Measurements from ENCODE around the gene CSH1. TPM values are rescaled to one million over a fixed set of nuclear protein-coding genes. Genes with fewer than 3 reads are reported as not detected.
"Not testable (repeated sequence)": the region's sequence is repeated elsewhere in the genome, so short reads cannot be mapped to it uniquely, and the experiment has no call there.

CSH1 gene
- total RNA-seq, 4 donors from 2014 or later = not detected

DNA sequence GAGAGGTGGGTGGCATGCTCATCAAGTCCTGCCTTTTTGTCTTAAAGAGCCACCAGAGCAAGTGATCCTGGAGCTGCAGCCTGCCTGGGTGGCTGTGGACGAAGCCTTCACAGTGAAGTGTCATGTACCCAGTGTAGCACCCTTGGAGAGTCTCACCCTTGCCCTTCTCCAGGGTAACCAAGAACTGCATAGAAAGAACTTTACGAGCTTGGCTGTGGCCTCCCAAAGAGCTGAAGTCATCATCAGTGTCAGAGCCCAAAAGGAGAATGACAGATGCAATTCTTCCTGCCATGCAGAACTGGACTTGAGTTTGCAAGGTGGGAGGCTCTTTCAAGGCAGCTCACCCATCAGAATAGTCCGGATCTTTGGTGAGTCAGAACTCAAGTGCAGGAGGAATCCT is 37.1 kb downstream of the CSH1 start:
- TF ChIP-seq, protein P1, sequence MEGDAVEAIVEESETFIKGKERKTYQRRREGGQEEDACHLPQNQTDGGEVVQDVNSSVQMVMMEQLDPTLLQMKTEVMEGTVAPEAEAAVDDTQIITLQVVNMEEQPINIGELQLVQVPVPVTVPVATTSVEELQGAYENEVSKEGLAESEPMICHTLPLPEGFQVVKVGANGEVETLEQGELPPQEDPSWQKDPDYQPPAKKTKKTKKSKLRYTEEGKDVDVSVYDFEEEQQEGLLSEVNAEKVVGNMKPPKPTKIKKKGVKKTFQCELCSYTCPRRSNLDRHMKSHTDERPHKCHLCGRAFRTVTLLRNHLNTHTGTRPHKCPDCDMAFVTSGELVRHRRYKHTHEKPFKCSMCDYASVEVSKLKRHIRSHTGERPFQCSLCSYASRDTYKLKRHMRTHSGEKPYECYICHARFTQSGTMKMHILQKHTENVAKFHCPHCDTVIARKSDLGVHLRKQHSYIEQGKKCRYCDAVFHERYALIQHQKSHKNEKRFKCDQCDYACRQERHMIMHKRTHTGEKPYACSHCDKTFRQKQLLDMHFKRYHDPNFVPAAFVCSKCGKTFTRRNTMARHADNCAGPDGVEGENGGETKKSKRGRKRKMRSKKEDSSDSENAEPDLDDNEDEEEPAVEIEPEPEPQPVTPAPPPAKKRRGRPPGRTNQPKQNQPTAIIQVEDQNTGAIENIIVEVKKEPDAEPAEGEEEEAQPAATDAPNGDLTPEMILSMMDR (IDR thresholded peaks at IDR 0.05) = no peak
- TF ChIP-seq POLR2AphosphoS5 (IDR thresholded peaks at IDR 0.05) (no peak), POLR2A (IDR thresholded peaks at IDR 0.05) (no peak), EP300 (IDR thresholded peaks at IDR 0.05) (no peak)
- Histone ChIP-seq H3K4me3 (no peak overlapping the region), H3K27ac (no peak overlapping the region), H3K9me3 (no peaks in the 10 kb centered on the region), H3K36me3 (no peaks in the 10 kb centered on the region), H3K27me3 (peaks cover 9% of the 10 kb centered on the region), H3K4me1 (no peaks in the 10 kb centered on the region)
- ATAC-seq = no peak
- 67% methylated on average over 1 of the region's 3 CpGs; no CpG with 5 or more reads in 1 of the 2 donors for WGBS, 2 donors (ENCODE audit: low coverage in 1 of 2)

DNA sequence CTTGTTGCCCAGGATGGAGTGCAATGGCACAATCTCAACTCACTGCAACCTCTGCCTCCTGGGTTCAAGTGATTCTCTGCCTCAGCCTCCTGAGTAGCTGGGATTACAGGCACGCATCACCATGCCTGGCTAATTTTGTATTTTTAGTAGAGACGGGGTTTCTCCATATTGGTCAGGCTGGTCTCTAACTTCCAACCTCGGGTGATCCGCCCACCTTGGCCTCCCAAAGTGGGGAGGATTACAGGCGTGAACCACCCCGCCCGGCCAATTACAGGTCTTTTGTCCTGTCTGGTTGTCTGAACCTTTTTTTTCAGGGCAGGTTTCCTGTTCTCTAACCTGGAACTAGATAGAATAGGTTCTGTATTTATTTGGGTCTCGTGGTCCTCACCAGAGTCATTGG is 39.9 kb downstream of the CSH1 start:
- WGBS, 2 donors (ENCODE audit: low coverage in 1 of 2) = 90 to 95% methylated on average over 7 to 8 of the region's 8 CpGs
- H3K27ac ChIP-seq, H3K36me3 ChIP-seq, ATAC-seq, H3K4me1 ChIP-seq, H3K4me3 ChIP-seq, H3K27me3 ChIP-seq, H3K9me3 ChIP-seq: not testable (repeated sequence)

DNA sequence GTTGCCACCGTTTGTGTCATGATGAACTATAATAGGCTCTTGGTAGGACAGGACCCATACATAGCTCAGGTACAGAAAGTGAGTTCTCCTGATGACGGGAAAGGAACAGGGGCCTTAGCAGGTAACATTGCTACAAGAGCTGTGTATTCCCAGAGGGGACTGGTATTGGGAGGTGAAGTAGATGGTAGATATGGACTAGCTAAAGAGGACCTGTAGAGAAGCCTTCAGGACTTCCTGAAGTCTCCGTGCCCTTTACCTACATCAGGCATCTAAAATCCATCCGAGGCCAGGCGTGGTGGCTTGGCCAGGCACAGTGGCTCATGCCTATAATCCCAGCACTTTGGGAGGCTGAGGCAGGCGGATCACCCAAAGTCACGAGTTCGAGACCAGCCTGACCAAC is 41.2 kb downstream of the CSH1 start:
- TF ChIP-seq, protein P1 (IDR thresholded peaks at IDR 0.05) = no peak
- TF ChIP-seq EP300 (IDR thresholded peaks at IDR 0.05) (no peak), POLR2A (IDR thresholded peaks at IDR 0.05) (no peak), POLR2AphosphoS5 (IDR thresholded peaks at IDR 0.05) (no peak)

DNA sequence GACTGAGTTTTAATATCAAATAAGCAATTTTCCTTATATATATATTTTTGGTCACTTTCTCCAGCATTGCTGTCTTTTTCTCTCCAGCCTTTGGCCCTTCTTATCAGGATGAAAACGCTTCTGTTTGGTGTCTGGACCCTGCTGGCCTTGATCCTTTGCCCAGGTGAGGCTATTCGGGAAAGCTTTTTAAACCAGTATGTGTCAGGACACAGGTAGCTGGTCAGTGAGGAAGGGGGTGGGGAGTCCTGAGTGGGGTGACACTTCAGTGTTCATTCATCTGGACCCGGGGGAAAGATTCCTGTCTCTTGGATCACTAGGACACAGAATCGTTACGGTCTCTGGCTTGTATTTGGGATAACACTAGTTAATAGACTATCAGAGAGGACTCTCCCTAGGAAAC is 41.7 kb downstream of the CSH1 start:
- Histone ChIP-seq H3K4me1 (no peaks in the 10 kb centered on the region), H3K4me3 (no peak overlapping the region), H3K27ac (no peak overlapping the region), H3K36me3 (no peaks in the 10 kb centered on the region), H3K9me3 (no peaks in the 10 kb centered on the region), H3K27me3 (peaks cover 4% of the 10 kb centered on the region)
- TF ChIP-seq POLR2AphosphoS5 (IDR thresholded peaks at IDR 0.05) (no peak), EP300 (IDR thresholded peaks at IDR 0.05) (no peak), POLR2A (IDR thresholded peaks at IDR 0.05) (no peak)
- TF ChIP-seq, protein P1 (IDR thresholded peaks at IDR 0.05) = no peak
- no peak for ATAC-seq
- 72 to 93% methylated on average over 3 to 4 of the region's 5 CpGs for WGBS, 2 donors (ENCODE audit: low coverage in 1 of 2)

More for the DNA sequence above, 41.2 kb downstream of the CSH1 start:
- 67 to 90% methylated on average over 1 to 4 of the region's 8 CpGs for WGBS, 2 donors (ENCODE audit: low coverage in 1 of 2)
- no peaks in the 10 kb centered on the region for H3K36me3 ChIP-seq
- peaks cover 9% of the 10 kb centered on the region for H3K27me3 ChIP-seq
- ATAC-seq = no peak
- no peaks in the 10 kb centered on the region for H3K4me1 ChIP-seq
- no peak overlapping the region for H3K27ac ChIP-seq
- H3K4me3 ChIP-seq = no peak overlapping the region
- no peaks in the 10 kb centered on the region for H3K9me3 ChIP-seq

DNA sequence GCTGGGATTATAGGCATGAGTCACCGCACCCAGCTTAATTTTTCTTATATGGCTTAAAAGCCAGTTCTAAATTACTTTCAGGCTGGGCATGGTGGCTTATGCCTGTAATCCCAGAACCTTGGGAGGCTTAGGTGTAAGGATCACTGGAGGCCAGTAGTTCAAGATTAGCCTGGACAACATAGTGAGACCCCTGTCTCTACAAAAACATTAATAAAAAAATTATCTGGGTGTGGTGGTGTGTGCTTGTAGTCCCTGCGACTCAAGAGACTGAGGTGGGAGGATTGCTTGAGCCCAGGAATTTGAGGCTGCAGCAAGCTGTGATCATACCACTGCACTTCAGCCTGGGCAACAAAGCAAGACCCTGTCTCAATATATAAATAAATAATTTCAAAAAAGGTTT is 43.1 kb downstream of the CSH1 start:
- whole genome bisulfite sequencing, 2 donors (ENCODE audit: low coverage in 1 of 2) = 83 to 94% methylated on average over 2 of the region's 2 CpGs
- Histone ChIP-seq H3K4me3 (no peak overlapping the region), H3K4me1 (peaks cover 0 to 14% (median 0%) of the 10 kb centered on the region in 3 donors), H3K9me3 (no peaks in the 10 kb centered on the region), H3K27ac (no peak overlapping the region), H3K27me3 (no peaks in the 10 kb centered on the region), H3K36me3 (no peaks in the 10 kb centered on the region)
- TF ChIP-seq, protein P1 (IDR thresholded peaks at IDR 0.05) = no peak
- no peak for TF ChIP-seq EP300 (IDR thresholded peaks at IDR 0.05)
- no peak for TF ChIP-seq POLR2A (IDR thresholded peaks at IDR 0.05)
- no peak for TF ChIP-seq POLR2AphosphoS5 (IDR thresholded peaks at IDR 0.05)
- no peak for ATAC-seq

Data from gastroesophageal sphincter (tissue), 4 donors.